GM23338 (cell line): Measurements from ENCODE around the gene FAM47E.

Source experiments
- CREB1 ChIP-seq: fragments of 250-450 bp; sonication (Bioruptor Pico); IDR thresholded peaks from 2 replicates; pipeline ENCODE4 v1.5.0; 2020; ENCODE audit warnings: low read depth, mild to moderate bottlenecking, moderate library complexity
- CTCF ChIP-seq, 2 experiments: fragments of 200-600 bp in 1 of 2; sonication (generic) in 1 of 2; conservative IDR thresholded peaks; 2 replicates each; pipeline versions ENCODE4 v1.5.1 to v1.6.1; 2016 to 2017; ENCODE audit warnings: antibody characterized with exemption in 2 of 2, low read depth in 2 of 2, mild to moderate bottlenecking in 2 of 2, moderate library complexity in 1 of 2
- ETS1 ChIP-seq: IDR thresholded peaks from 2 replicates; pipeline ENCODE4 v1.6.1; 2016; ENCODE audit warnings: antibody characterized with exemption
- EZH2 ChIP-seq: fragments of 200-600 bp; sonication (generic); IDR thresholded peaks from one replicate; pipeline ENCODE4 v1.8.0; 2017; ENCODE audit warnings: antibody characterized with exemption, mild to moderate bottlenecking, low read depth; ENCODE audit not compliant: unreplicated experiment
- EZH2phosphoT487 ChIP-seq: fragments of 200-600 bp; sonication (generic); IDR thresholded peaks from one replicate; pipeline ENCODE4 v1.8.1; 2018; ENCODE audit warnings: antibody characterized with exemption; ENCODE audit not compliant: unreplicated experiment
- JUNB ChIP-seq: IDR thresholded peaks from one replicate; pipeline ENCODE4 v1.6.1; 2016; ENCODE audit warnings: antibody characterized with exemption; ENCODE audit not compliant: unreplicated experiment
- POLR2AphosphoS5 ChIP-seq: IDR thresholded peaks from 2 replicates; pipeline ENCODE4 v1.6.1; 2016; ENCODE audit warnings: antibody characterized with exemption, low read depth
- REST ChIP-seq: IDR thresholded peaks from one replicate; pipeline ENCODE4 v1.6.1; 2018; ENCODE audit warnings: antibody characterized with exemption; ENCODE audit not compliant: unreplicated experiment
- ZNF114 ChIP-seq: fragments of 250-450 bp; sonication (Bioruptor Pico); IDR thresholded peaks from 2 replicates; pipeline ENCODE4 v1.5.0; 2020; ENCODE audit warnings: mild to moderate bottlenecking, moderate library complexity
- ZNF331 ChIP-seq: fragments of 250-450 bp; sonication (Bioruptor Pico); IDR thresholded peaks from 2 replicates; pipeline ENCODE4 v1.5.0; 2020; ENCODE audit warnings: low read depth, mild to moderate bottlenecking, moderate library complexity
- ZNF462 ChIP-seq: fragments of 250-450 bp; sonication (Bioruptor Pico); IDR thresholded peaks from 2 replicates; pipeline ENCODE4 v1.5.0; 2020; ENCODE audit warnings: mild to moderate bottlenecking, moderate library complexity

GRCh38 chr4:76283900-76284299 lies 32.4 kb downstream of the FAM47E start:
- TF ChIP-seq POLR2AphosphoS5 (no peak), CTCF (conservative IDR thresholded peaks at IDR 0.05; ENCODE audit: low read depth in 2 of 2) (no peak), REST (no peak), EZH2 (no peak), ZNF114 (no peak), EZH2phosphoT487 (no peak), JUNB (no peak), CREB1 (CRISPR knock-in tag) (no peak), ETS1 (no peak), ZNF462 (CRISPR knock-in tag) (no peak), ZNF331 (CRISPR knock-in tag) (no peak)
